GM18511 (cell line): ENCODE data around the gene BCL2.
A peak's percentile ranks its signal among the peaks of the same experiment; 100 is the strongest.

Source experiments
- ATAC-seq: cut with Tn5 transposase; IDR thresholded peaks from one replicate; pipeline ENCODE4 v1.9.1; 2021; ENCODE audit warnings: mild to moderate bottlenecking, moderate library complexity; ENCODE audit not compliant: unreplicated experiment

BCL2 gene

DNA sequence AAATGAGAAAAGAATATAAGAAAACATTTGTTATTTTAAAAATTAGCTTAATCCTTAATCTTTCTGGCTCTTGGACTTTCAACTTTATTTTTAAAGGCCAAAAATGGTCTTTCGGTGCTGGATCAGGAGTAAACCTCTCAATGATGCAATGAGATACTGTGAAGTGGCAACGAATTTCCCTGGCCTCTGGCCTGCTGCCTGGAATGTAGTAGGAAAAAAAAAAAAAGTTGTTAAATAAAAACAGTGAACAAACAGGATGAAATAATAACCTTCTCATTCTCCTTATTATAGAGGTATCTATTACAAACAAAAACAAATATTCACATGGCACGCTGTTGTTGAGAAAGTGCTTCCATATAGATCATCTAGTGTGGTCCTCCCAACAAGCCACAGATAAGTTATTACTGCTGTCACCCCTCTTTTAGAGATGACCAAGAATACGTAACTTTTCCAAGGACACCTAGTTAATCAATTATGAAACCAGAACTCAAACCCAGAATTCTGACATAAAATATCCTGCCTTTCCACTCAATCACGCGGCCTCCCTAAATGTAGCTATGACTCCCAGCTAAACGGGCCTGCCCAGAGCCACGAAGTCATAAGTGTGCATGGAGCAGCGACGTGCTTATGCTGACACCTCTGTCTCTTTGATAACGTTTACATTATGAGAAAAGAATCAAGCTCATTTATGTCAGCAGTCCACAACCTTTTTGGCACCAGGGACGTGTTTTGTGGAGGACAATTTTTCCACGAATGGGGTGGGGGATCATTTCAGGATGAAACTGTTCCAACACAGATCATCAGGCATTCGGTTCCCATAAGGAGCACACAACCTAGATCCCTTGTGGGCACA, 170.9 kb downstream of the BCL2 start:
- no peak for ATAC-seq

DNA sequence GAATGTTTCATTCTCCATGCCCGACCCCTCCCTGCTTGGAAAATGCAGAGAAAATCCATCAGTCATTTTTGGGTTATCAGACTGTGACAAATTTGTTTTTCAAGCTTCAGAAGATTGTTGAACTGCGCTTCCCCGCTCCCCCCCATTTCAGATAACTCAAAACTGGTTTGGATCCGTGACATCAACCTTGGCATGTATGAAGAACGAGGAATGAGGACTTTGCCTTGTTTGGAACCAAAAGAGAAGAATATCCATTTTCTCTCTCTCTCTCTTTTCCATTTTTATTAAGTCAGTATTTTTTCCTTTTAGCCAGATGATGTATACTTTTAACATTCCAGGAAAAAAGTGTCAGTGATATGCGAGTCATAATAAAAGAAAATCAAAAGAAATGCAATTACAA, 171.6 kb downstream of the BCL2 start:
- no peak for ATAC-seq

DNA sequence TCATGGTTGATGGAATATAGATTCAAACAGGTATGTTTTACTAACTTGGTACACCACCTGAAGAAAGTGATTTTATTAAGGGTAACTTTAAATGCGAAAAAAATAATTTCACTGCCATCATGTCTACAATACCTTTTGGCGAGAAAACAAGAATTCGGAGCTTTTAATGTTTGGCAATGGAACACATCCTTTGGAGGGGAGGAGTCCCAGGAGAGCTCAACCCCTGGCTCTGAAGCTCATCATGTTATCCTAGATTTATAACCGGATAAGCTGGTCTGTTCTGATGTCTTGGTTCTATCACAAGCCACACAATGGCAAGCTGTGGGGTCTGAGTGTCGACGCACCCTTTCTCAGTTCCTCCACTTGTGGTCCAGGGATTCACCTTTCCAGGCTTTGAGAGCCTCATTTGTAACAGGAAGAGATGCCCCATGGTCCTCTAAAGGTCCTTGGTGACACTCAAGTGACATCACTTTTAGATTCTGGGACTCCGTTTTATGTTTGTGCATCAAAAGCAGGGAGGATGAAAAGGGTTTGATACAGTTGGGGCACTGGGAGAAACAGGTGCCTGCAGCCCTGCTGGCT, 172.7 kb downstream of the BCL2 start:
- peak; percentile 40 for ATAC-seq

DNA sequence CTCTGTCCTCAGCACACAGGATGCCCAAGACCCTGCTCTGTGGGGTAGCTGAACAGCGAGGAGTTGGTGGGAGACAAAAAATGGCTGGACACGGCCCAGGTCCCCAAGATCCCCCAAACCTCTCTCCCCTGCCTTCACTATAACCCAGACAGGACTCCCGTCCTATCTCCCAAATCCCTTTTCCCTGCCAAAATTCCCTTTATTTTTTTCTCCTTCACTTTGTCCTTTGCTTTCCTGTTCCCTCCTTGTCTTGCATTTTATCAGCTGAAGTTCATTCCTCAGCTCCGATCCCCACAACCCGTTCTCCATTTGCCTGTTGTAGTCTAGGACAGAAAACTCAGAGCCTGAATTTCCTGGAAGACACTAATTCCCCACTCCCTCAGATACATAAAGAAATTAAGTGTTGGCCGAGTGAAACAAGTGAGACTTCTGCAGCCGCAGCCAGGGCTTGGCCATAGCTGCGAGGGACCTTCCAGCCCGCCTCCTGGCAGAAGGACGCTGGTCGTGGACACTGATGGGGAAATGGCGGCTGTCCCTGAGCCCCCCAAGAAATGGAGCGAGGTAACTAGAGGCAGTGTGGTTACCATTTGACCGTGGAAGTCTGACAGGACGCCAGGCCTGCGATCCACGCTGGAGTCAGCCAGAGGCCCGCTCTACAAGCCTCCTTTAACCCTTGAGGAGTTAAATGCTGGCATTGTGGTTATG, 173.6 kb downstream of the BCL2 start:
- no peak for ATAC-seq

DNA sequence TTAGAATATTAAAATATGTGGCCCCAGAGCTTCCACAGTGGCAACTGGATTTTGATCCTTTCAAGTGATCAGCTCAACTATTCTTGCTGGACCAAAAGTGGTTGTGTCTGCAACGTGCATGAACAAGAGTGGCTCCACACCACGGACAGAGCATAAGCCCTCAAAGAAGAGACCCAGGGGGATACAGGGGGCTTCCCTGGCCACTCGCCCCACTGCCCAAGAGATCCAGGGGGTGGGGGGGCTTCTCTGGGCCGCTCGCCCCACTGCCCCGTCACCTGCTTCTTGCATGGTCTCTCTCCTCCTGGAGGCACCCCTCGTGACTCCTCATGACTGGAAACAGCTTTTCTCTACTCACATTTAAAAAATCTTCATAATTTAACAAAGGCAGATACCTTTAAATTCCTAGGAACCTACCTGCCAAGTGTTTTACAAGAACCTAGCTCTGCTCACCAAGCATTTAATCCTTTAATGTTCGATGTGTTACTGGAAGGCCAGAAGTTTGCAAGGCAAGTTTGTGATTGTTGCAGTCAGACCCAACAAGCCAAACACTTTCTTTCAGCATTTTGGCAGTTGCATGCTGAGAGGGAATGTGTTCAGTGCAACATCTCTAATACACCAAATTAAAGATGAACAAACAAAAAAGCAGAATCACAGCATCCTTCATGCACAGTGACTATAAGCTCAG, 174.3 kb downstream of the BCL2 start:
- no peak for ATAC-seq

DNA sequence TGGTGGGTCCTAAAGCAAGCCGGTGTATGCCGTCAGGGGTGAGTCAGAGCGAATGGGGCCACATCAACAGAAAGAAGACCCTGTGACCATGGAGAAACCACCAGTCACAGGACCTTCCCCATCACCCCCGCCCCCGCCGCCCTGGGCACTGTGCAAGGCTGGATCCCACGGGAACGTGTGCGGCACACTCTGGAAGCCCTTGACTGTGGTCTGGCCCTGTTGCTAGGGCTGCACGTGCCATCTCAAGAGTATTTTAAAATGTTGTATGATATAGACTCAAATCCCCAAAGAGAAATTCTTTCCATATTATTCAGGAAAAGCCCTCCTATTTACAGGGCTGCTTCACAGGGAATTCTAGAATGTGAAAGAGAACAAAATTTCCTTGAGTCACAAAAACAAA, 174.8 kb downstream of the BCL2 start:
- no peak for ATAC-seq

DNA sequence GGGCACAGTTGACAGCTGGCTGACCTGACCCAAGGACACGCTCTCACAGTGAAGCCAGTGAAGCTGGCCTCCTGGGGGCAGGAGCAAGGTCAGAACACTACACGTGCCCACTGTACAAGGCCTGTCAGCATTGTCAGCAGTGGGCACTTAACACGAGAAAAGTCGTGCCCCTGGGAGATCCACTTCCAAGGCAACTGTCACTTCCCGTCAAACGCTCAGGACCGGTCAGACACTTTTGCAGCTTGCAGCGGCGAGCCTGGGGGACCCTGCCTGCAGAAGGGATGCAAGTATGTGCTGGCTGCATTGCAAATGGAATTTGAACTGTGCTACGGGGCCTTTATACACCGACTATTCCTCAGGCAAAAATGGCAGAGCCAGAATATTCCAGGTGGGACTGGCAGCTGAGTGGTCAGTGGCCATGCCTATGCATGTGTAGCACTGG, 176.2 kb downstream of the BCL2 start:
- no peak for ATAC-seq

DNA sequence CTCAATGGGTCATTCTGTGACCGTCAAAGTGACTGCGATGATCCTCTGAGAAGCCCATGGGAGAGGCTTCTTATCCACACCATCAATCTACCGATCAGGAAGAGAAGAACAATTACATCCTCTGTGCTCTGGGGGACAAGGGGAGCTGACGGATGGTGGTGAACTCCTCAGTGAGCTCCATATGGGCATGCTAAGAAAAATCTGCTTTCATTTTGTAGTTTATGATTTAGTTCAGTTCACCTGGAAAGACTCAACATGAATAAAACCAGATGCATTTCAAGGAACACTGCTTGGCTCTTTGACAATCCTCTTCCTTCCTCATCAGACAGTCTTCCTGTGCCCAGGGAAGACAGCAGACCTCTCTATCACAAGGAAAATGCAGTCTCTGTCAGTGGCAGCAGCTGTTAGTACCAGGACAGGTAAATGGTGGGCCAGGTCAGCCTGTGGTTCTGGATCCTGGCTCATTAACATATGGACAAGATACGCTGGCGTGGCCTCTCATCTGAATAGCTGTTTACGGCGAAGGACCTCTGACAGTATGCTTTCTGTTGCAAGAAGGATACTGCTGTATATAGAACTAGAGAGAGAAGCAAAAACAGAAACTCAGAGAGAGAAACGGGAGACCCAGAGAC, 176.9 kb downstream of the BCL2 start:
- ATAC-seq, result no peak

DNA sequence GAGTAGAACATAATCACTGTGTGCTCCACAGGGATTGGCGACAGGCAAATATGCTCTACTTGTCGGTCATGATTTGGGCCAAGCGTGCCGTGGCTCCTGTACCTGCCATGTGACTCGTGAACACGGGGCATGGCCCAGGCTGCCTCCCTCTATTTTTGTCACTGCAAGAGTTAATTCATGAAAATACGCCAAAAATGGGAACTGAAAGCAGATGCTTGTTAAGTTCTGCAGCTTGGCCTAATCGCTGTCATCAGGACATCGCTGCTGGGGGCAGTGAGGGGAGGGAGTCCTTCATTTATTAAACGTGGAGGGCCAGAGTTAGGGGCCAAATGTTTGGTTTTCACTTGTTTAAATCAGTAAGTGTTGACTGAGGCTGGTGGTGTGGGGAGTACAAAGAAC, 177.8 kb downstream of the BCL2 start:
- ATAC-seq, result peak; percentile 57

DNA sequence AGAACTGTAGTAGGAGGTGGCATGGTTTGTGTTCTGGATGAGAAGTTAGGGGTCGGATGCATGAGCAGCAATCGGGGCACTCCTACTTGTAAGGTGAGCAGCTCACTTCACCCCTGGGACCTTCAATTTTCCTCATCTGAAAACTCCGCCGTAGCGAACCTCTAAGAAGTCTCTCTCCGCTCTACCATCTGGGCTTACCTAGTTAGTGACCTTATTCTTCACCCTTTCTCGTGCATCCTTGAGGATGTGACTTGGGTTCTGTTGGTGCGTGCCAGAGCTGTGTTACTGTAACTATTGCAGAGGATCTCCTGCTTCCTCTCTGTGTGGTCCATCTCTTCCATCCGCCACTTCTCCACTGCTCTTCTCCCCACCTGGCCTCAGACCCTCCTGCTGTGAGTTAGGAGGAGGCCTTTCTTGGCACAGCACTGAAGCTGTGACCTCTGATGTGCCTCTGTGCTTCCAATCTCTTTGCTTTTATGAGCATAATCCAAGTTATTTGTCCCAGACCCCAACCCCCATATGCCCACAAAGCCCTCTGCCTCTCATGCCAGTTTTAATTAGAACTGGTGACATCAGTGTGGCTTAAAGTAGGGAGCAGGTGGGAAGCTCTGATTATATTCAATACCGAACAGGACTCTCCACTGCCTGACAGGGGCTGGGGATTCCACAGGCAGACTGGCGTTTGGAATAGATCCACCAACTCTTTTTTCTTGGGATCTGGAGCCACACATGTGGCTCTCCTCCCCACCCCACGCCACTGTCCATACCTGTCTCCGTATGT, 178.4 kb downstream of the BCL2 start:
- no peak for ATAC-seq

DNA sequence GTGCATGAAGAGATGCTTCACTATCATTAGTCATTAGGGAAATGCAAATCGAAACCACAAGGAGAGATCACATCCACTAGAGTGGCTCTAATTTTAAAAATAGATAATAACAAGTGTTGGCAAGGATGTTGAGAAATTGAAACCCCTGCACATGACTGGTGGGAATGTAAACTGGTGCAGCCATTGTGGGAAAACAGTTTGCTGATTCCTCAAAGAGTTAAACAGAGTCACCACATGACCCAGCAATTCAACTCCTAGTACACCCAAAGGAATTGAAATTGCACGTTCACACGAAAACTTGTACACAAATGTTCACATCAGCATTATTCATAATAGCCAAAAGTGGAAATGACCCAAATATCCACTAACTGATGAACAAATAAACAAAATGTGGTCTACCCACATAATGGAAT, 179.5 kb downstream of the BCL2 start:
- ATAC-seq, result no peak

DNA sequence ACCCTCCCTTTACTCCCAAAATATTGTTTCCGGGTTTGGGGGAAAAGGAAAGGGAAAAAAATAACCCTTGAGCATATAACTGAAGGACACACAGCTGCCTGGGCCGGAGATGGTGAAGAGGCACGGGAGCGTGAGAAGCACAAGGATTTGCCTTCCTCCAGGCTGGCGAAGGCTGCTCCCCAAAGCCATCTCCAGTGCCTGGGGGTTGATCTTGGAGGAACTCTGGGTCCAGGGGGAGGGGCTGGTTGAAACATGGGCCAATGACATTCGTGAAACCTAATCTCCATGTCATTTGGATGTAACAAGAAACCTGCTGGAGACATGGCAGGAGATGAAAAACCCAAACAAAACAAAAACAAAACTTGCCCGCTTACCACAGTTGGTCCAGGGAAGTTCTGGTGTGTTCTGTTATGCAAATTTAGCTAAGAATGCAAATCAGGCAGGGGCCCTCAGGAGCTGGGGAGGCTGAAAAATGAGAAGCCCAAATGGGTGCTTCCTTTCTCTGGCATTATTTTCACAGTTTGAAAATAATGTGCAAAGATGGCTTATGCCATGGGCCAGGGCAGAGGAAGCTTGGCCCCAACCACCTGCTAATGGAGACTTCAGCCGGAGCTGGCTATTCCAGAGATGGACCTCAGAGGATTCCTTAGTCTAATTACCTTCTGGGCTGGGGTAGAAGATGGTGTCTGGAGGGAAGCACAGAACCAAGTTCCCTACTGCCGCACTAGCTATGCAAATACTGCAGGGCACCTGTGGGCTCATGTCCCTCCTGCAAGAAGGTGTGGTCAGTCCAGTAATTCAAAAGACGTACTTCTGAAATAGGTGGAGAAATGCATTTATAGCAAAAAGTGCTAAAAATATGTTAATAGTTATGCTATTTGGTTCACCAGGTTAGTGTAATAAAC, 180.9 kb downstream of the BCL2 start:
- peak; percentile 62 for ATAC-seq

DNA sequence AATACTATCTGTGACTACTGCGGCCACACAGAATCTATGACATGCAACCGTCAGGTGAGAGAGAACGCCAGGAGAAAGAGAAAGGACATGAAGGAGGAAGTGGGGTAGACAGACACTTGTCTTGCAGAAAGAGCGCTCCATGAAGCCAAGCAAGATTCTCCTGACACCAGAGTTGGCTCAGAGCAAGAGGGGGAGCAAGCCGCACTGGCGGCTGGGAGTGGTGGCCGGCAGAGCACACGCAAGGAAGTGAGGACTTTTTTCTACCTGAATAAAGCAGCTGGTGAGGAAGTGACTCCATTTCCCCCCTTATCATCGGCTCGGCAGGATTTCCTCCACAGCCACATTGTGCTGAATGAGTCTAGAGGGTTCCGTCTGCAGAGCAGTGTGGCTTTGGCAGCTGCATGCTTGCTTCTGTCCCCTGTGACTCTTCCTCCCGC, 181.6 kb downstream of the BCL2 start:
- peak; percentile 29 for ATAC-seq

DNA sequence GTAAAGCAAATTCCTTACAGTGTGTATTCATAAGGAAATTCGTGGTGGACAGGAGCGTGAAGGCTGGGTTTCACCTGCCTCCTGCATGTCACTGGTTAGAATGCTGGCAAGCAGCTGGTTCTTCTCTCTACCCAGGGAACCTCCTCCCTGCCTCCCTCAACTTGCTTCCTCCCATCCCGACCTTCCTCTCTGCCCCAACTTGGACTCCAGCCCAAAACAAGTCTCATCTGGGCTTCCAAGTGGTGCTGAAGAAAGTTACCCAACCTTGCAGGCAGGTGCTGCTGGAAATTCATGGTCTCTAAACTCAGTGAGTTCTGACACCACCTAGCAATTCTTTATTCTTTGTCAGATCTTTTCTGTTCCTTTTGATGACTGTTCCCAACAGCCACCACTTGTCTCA, 184.5 kb downstream of the BCL2 start:
- ATAC-seq, result no peak

DNA sequence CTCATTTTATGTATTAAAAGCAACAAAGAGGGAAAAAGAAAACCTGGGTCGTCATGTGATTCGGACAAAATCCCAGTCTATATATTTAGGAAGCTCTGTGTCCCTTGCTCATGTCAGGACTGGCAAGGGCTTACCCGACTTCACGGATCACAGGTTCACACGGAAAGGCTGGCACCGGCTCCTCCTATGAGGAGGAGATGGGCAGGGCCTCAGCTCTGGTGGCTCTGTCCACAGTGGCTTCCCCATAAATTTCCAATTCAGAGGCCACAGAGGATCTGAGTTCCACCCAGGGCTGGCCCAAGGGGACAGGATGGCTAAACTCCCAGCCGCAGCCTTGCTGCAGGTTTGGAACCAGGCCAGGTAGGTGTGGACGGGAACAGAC, 186.8 kb downstream of the BCL2 start:
- no peak for ATAC-seq

DNA sequence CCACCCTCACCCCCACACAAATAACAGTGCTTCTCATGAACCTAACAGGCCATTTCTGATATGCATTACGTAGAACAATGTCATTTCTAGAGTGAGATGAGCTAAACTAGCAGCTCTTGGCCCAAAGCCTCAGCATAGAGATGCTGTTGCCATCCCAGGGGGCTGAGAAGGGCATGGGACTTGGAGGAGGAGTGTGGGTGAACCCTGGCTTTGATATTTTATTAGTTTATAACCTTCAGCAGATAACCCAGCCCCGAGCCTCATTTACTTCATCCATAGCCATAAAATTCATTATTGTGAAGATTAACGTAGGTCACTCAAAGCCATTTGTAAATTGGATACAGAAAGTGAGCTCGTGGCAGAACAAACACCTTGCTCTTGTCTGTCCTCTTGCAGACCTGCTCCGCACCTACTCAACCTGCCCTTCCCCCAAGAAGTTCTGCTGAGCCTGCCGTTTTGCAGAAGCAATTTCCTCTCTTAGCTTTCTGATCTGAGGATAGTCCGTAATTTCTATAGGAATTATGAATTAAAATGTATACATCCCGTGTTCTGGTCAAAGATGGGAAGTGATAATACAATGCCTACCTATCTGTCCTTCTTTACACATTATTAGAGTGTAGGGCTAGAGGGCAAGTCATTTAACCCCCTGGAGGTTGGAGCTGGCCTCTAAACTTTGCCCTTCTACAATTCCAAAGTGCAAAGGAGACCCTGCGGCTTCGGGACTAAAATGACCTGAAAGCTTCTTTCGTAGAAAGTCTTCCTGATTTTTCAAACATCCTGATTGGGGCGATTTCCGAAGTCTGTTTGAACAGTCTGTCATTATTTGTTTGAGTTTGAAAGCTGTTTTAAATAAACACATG, 187.4 kb downstream of the BCL2 start:
- no peak for ATAC-seq

DNA sequence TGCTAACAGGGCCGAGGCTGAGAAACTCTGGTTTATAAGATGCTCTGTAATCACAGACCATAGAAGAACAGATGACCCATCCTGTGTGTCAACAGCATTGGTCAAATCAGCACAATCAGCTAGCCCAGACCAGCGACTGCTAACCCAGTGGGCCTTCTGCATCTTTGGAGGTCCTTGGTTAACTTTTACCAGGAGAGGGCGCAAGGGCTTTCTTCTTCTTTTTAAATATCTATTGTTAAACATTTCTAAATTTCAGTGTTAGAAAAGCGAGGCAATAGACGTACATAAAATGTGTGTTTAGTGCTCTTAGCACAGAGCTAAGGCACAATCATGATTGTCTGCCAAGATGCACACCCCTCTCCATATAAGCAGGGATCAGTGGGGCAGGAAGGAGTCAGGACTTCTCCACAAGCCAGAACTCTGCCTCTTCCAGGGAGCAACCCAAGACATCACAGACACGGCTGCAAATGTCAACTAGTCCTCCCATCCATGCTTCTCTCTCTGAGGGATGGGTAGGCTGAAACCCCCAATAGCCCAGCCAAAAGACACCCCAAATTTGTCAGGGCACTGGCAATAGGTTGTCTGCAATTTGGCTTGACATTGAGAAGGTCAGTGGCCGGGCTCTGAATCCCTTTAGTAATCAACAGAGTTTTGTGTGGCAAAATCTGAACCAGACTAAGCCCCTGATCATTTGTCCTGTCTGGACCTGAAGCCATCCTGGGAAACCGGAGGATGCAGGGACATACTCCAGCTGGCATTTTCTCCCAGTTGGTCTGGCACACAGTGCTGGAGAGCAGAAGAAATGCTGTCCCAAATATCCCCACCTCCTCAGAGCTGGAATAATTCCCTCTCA, 188.2 kb downstream of the BCL2 start:
- ATAC-seq, result no peak
